HCT116 (cell line): ENCODE results near the gene NOXO1.

Experiments used
- EZH2 ChIP-seq: fragments of 200-600 bp; sonication (generic); IDR thresholded peaks from 2 replicates; pipeline ENCODE4 v1.6.1; 2017; ENCODE audit warnings: antibody characterized with exemption, mixed run types
- EZH2phosphoT487 ChIP-seq: fragments of 200-600 bp; IDR thresholded peaks from 2 replicates; pipeline ENCODE4 v1.6.1; 2018; ENCODE audit warnings: antibody characterized with exemption, borderline replicate concordance
- POLR2A ChIP-seq: IDR thresholded peaks from 2 replicates; pipeline ENCODE4 v1.7.0; 2011; ENCODE audit warnings: borderline replicate concordance; ENCODE audit not compliant: insufficient read depth, insufficient read length; ENCODE audit errors: extremely low read depth
- POLR2AphosphoS5 ChIP-seq: IDR thresholded peaks from 2 replicates; pipeline ENCODE4 v1.6.1; 2011; ENCODE audit warnings: mild to moderate bottlenecking, low read depth, low read length, moderate library complexity
- RAD21 ChIP-seq: IDR thresholded peaks from 2 replicates; pipeline ENCODE4 v1.6.1; 2012; ENCODE audit warnings: low read depth, mild to moderate bottlenecking
- SRF ChIP-seq: IDR thresholded peaks from 2 replicates; pipeline ENCODE4 v1.6.1; 2012; ENCODE audit warnings: low read depth
- YY1 ChIP-seq: IDR thresholded peaks from 2 replicates; pipeline ENCODE4 v1.6.1; 2011; ENCODE audit warnings: low read length, low read depth, moderate library complexity, mild to moderate bottlenecking; ENCODE audit not compliant: insufficient replicate concordance; ENCODE audit errors: extremely low read depth
- ZNF274 ChIP-seq: fragments of 200-500 bp; sonication (Bioruptor generic); IDR thresholded peaks from 2 replicates; pipeline ENCODE4 v1.6.1; 2014; ENCODE audit warnings: mild to moderate bottlenecking, low read depth, low read length, inconsistent platforms
- TF ChIP-seq, protein P1 (sequence below), 3 experiments: fragments of 200-600 bp in 1 of 3; sonication (generic) in 1 of 3; IDR thresholded peaks in 2 of 3; conservative IDR thresholded peaks in 1 of 3; 2 replicates each; pipeline ENCODE4 v1.5.1; 2012 to 2017; ENCODE audit warnings: low read depth in 2 of 3, low read length in 2 of 3, antibody characterized with exemption in 1 of 3, borderline replicate concordance in 1 of 3, control low read depth in 1 of 3, mild to moderate bottlenecking in 1 of 3, mixed read lengths in 1 of 3, mixed run types in 1 of 3, moderate library complexity in 1 of 3; ENCODE audit not compliant: insufficient read depth in 1 of 3
- TF ChIP-seq, protein P2 (sequence below): IDR thresholded peaks from 2 replicates; pipeline ENCODE4 v1.6.1; 2012; ENCODE audit warnings: low read depth

DNA sequence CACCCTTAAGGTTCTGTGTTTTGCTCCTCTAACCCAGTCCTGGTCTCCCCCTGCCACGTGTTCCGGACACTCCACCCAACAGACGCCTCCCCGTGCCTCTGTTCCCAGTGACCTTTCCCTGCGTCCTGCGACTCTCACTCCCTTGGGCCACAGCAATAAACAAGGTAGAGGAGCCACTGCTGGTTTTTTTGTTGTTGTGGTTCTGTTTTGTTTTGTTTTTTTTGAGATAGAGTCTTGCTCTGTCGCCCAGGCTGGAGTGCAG, 34.6 kb upstream of the NOXO1 start:
- TF ChIP-seq POLR2AphosphoS5: no peak
- TF ChIP-seq POLR2A: no peak
- TF ChIP-seq, protein P1, sequence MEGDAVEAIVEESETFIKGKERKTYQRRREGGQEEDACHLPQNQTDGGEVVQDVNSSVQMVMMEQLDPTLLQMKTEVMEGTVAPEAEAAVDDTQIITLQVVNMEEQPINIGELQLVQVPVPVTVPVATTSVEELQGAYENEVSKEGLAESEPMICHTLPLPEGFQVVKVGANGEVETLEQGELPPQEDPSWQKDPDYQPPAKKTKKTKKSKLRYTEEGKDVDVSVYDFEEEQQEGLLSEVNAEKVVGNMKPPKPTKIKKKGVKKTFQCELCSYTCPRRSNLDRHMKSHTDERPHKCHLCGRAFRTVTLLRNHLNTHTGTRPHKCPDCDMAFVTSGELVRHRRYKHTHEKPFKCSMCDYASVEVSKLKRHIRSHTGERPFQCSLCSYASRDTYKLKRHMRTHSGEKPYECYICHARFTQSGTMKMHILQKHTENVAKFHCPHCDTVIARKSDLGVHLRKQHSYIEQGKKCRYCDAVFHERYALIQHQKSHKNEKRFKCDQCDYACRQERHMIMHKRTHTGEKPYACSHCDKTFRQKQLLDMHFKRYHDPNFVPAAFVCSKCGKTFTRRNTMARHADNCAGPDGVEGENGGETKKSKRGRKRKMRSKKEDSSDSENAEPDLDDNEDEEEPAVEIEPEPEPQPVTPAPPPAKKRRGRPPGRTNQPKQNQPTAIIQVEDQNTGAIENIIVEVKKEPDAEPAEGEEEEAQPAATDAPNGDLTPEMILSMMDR (IDR thresholded peaks at IDR 0.05 in 2 of 3, conservative IDR thresholded peaks at IDR 0.05 in 1 of 3; ENCODE audit: borderline replicate concordance in 1 of 3, insufficient read depth in 1 of 3, low read depth in 2 of 3, low read length in 2 of 3): no peak
- TF ChIP-seq EZH2: no peak
- no peak for TF ChIP-seq EZH2phosphoT487
- TF ChIP-seq SRF: no peak
- TF ChIP-seq, protein P2, sequence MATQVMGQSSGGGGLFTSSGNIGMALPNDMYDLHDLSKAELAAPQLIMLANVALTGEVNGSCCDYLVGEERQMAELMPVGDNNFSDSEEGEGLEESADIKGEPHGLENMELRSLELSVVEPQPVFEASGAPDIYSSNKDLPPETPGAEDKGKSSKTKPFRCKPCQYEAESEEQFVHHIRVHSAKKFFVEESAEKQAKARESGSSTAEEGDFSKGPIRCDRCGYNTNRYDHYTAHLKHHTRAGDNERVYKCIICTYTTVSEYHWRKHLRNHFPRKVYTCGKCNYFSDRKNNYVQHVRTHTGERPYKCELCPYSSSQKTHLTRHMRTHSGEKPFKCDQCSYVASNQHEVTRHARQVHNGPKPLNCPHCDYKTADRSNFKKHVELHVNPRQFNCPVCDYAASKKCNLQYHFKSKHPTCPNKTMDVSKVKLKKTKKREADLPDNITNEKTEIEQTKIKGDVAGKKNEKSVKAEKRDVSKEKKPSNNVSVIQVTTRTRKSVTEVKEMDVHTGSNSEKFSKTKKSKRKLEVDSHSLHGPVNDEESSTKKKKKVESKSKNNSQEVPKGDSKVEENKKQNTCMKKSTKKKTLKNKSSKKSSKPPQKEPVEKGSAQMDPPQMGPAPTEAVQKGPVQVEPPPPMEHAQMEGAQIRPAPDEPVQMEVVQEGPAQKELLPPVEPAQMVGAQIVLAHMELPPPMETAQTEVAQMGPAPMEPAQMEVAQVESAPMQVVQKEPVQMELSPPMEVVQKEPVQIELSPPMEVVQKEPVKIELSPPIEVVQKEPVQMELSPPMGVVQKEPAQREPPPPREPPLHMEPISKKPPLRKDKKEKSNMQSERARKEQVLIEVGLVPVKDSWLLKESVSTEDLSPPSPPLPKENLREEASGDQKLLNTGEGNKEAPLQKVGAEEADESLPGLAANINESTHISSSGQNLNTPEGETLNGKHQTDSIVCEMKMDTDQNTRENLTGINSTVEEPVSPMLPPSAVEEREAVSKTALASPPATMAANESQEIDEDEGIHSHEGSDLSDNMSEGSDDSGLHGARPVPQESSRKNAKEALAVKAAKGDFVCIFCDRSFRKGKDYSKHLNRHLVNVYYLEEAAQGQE: no peak
- no peak for TF ChIP-seq ZNF274
- TF ChIP-seq YY1: no peak
- no peak for TF ChIP-seq RAD21
